HepG2 (cell line): ENCODE results near the gene NCAPD2. TPM values are rescaled to one million over a fixed set of nuclear protein-coding genes. Genes with fewer than 3 reads are reported as not detected.

ENCODE experiments used
- ERF ChIP-seq: IDR thresholded peaks from 2 replicates; pipeline ENCODE4 v1.6.1; 2018; ENCODE audit warnings: missing biosample characterization, missing genetic modification reagents
- ETV5 ChIP-seq: IDR thresholded peaks from 2 replicates; pipeline ENCODE4 v1.6.1; 2018; ENCODE audit warnings: missing biosample characterization, missing genetic modification reagents, inconsistent platforms, borderline replicate concordance
- GATA4 ChIP-seq: sonication (generic); IDR thresholded peaks from 2 replicates; pipeline ENCODE4 v1.6.1; 2016; ENCODE audit warnings: antibody characterized with exemption, low read depth, borderline replicate concordance
- MEIS1 ChIP-seq: sonication (generic); formaldehyde crosslinking; IDR thresholded peaks from 2 replicates; pipeline ENCODE4 v1.9.0; 2021; ENCODE audit warnings: mild to moderate bottlenecking, missing genetic modification reagents, moderate library complexity, borderline replicate concordance
- NFE2L2 ChIP-seq: fragments of 150-350 bp; IDR thresholded peaks from 2 replicates; pipeline ENCODE4 v1.6.1; 2014; ENCODE audit warnings: low read length
- NFKB2 ChIP-seq: sonication (generic); formaldehyde crosslinking; IDR thresholded peaks from 2 replicates; pipeline ENCODE4 v1.4.0; 2020; ENCODE audit warnings: missing genetic modification reagents, borderline replicate concordance
- PRDM10 ChIP-seq: sonication (generic); formaldehyde crosslinking; IDR thresholded peaks from 2 replicates; pipeline ENCODE4 v1.4.0; 2020; ENCODE audit warnings: low read depth, missing genetic modification reagents
- SMYD3 ChIP-seq: sonication (generic); formaldehyde crosslinking; IDR thresholded peaks from 2 replicates; pipeline ENCODE4 v1.8.1; 2023; ENCODE audit warnings: mild to moderate bottlenecking, missing genetic modification reagents
- SUZ12 ChIP-seq: fragments of 150-350 bp; IDR thresholded peaks from 2 replicates; pipeline ENCODE4 v1.6.1; 2014; ENCODE audit warnings: low read depth, low read length
- TGIF2 ChIP-seq: IDR thresholded peaks from 2 replicates; pipeline ENCODE4 v1.6.1; 2016; ENCODE audit warnings: control low read depth, missing compliant biosample characterization
- ZBTB21 ChIP-seq: sonication (generic); formaldehyde crosslinking; IDR thresholded peaks from 2 replicates; pipeline ENCODE4 v1.4.0; 2020; ENCODE audit warnings: missing genetic modification reagents
- ZFX ChIP-seq: sonication (generic); formaldehyde crosslinking; IDR thresholded peaks from 2 replicates; pipeline ENCODE4 v1.4.0; 2020; ENCODE audit warnings: mild to moderate bottlenecking, low read depth, missing genetic modification reagents, moderate library complexity
- ZNF124 ChIP-seq: sonication (generic); formaldehyde crosslinking; IDR thresholded peaks from 2 replicates; pipeline ENCODE4 v1.4.0; 2020; ENCODE audit warnings: missing genetic modification reagents
- ZNF362 ChIP-seq: sonication (generic); formaldehyde crosslinking; IDR thresholded peaks from 2 replicates; pipeline ENCODE4 v1.4.0; 2020; ENCODE audit warnings: missing genetic modification reagents, mild to moderate bottlenecking, borderline replicate concordance
- ZNF605 ChIP-seq: sonication (generic); formaldehyde crosslinking; IDR thresholded peaks from 2 replicates; pipeline ENCODE4 v1.8.0; 2022; ENCODE audit warnings: mild to moderate bottlenecking, missing genetic modification reagents
- ZNF609 ChIP-seq: sonication (generic); formaldehyde crosslinking; IDR thresholded peaks from 2 replicates; pipeline ENCODE4 v1.4.0; 2020; ENCODE audit warnings: mild to moderate bottlenecking, missing genetic modification reagents, borderline replicate concordance
- ZNF704 ChIP-seq: sonication (generic); formaldehyde crosslinking; IDR thresholded peaks from 2 replicates; pipeline ENCODE4 v1.8.1; 2023; ENCODE audit warnings: mild to moderate bottlenecking, inconsistent platforms, moderate library complexity, missing genetic modification reagents, borderline replicate concordance
- polyA plus RNA-seq, 8 experiments: library from polyadenylated mRNA; depleted of rRNA in 3 of 8; stranded (reverse) in 7 of 8; unstranded in 1 of 8; fragments of >200 nt; fragmentation: Illumina TruSeq in 4 of 8; extraction: Trizol in 4 of 8; gene quantifications; 2 replicates each; pipeline versions ENCODE4 v1.2.1 to v1.2.3, GENCODE V29; 2011 to 2016; ENCODE audit warnings: low read depth in 4 of 8, missing spikeins in 1 of 8, mixed read lengths in 1 of 8; ENCODE audit not compliant: insufficient read depth in 1 of 8
- total RNA-seq, 5 experiments: library from RNA; depleted of rRNA; stranded (reverse); fragments of >200 nt; fragmentation: Illumina TruSeq; extraction: Trizol; gene quantifications; 2 replicates each; pipeline ENCODE4 v1.2.3, GENCODE V29; 2016; ENCODE audit warnings: low read depth in 1 of 5

The NCAPD2 gene
- total and polyA plus RNA-seq, 2 of the 13 experiments (the other 11 are each of a cell fraction or from before 2014, with no cell fraction given): 51.1 to 65.6 TPM

GRCh38 chr12:6532051-6532926 is 38.4 kb downstream of the NCAPD2 start (continued):
- TF ChIP-seq PRDM10 (CRISPR knock-in tag): 0 out of 2 replicates have a peak, but pooled peaks have one; percentile 36
- 0 out of 2 replicates have a peak, but pooled peaks have one; percentile 11 for TF ChIP-seq GATA4
- TF ChIP-seq ZNF605: no peak
- TF ChIP-seq ZNF609 (CRISPR knock-in tag): 0 out of 2 replicates have a peak, but pooled peaks have one; percentile 12
- TF ChIP-seq SMYD3 (CRISPR knock-in tag): peak; percentile 76; the same call in 1 of the 2 replicates
- 0 out of 2 replicates have a peak, but pooled peaks have one; percentile 29 for TF ChIP-seq TGIF2 (CRISPR knock-in tag)
- no peak for TF ChIP-seq SUZ12
- no peak; the same call in 1 of the 2 replicates for TF ChIP-seq ZNF362 (CRISPR knock-in tag)
- peak; percentile 78; the same call in 1 of the 2 replicates for TF ChIP-seq NFKB2 (CRISPR knock-in tag)
- TF ChIP-seq NFE2L2: peak; percentile 45; the same call in 1 of the 2 replicates
- no peak for TF ChIP-seq MEIS1
- TF ChIP-seq ZBTB21 (CRISPR knock-in tag): 0 out of 2 replicates have a peak, but pooled peaks have one; percentile 42
- peak; percentile 69 for TF ChIP-seq ZFX
- TF ChIP-seq ERF (CRISPR knock-in tag): peak; percentile 31; the same call in 1 of the 2 replicates
- TF ChIP-seq ETV5: peak; percentile 40
- TF ChIP-seq ZNF704 (CRISPR knock-in tag): no peak
- no peak for TF ChIP-seq ZNF124
